Measurements from ENCODE around the gene MITF. TPM values are rescaled to one million over a fixed set of nuclear protein-coding genes. Genes with fewer than 3 reads are reported as not detected.

The MITF gene
- total and polyA plus RNA-seq, 12 donors: 15.1 to 101 (median 81.7) TPM

DNA sequence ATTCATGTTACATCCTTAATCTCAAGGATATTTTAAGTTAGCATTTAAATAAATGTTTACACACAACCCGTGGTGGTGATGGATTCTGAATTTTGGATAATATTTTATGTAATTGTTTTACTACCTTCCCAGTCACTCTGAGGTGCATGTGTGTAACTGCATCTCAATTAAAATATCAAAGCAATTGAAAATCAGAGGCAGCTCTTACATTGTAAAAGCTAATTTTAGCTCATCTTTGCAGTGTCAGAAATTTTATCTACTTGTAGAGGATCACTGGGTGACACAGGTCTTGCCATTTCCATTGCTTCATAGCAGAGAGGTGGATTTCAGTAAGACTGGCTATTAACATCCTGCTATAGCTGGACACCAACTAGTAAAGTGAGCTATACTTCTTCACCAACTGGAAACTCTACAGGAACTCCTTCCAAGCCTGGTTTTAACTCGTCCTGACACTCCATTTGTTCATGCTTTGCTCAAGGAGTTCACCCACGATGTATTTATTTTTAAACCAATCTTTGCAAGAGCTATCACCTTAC is 19.6 kb upstream of the MITF start:
- WGBS, 2 donors: 21 to 40% methylated on average over 3 of the region's 3 CpGs
- H3K4me3 ChIP-seq: no peak overlapping the region
- TF ChIP-seq, protein P1, sequence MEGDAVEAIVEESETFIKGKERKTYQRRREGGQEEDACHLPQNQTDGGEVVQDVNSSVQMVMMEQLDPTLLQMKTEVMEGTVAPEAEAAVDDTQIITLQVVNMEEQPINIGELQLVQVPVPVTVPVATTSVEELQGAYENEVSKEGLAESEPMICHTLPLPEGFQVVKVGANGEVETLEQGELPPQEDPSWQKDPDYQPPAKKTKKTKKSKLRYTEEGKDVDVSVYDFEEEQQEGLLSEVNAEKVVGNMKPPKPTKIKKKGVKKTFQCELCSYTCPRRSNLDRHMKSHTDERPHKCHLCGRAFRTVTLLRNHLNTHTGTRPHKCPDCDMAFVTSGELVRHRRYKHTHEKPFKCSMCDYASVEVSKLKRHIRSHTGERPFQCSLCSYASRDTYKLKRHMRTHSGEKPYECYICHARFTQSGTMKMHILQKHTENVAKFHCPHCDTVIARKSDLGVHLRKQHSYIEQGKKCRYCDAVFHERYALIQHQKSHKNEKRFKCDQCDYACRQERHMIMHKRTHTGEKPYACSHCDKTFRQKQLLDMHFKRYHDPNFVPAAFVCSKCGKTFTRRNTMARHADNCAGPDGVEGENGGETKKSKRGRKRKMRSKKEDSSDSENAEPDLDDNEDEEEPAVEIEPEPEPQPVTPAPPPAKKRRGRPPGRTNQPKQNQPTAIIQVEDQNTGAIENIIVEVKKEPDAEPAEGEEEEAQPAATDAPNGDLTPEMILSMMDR (IDR thresholded peaks at IDR 0.05): no peak
- intact Hi-C loops (cut with DNase I): no loop called here
- no peak for DNase-seq
- H3K4me1 ChIP-seq: peaks cover 0 to 32% (median 11%) of the 10 kb centered on the region in 9 donors
- ATAC-seq: peak in 6 of 8 donors; percentile 33 to 83 (median 60)
- H3K27ac ChIP-seq: peak overlapping the region in 5 of 10 donors; percentile 8 to 39 (median 34)
- H3K27me3 ChIP-seq: no peaks in the 10 kb centered on the region
- no peaks in the 10 kb centered on the region for H3K9me3 ChIP-seq
- H3K36me3 ChIP-seq: no peaks in the 10 kb centered on the region

DNA sequence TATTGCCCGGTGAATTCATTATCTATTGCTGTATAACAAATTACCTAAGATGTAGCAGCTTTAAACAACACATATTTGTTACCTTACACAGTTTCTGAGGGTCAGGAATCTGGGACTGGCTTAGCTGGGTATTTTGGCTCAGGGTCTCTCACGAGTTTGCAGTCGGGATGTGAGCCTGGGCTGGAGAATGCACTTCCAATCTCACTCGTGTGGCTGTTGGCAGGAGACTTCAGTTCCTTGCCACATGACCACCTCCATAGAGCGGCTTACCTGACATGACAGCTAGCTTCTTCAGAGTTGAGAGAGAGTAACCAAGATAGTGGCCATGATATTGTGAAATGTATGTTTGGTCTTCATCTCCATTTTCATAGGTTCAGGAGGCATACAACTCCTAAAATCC is 18.4 kb upstream of the MITF start:
- DNase-seq: no peak
- Histone ChIP-seq H3K9me3 (no peaks in the 10 kb centered on the region), H3K4me1 (peaks cover 0 to 40% (median 15%) of the 10 kb centered on the region in 9 donors), H3K27me3 (no peaks in the 10 kb centered on the region), H3K36me3 (no peaks in the 10 kb centered on the region), H3K4me3 (no peak overlapping the region), H3K27ac (peak overlapping the region in 3 of 10 donors; percentile 8 to 37 (median 12))
- TF ChIP-seq, protein P1 (IDR thresholded peaks at IDR 0.05): no peak
- WGBS, 2 donors: 41 to 58% methylated on average over 5 of the region's 5 CpGs
- peak in 5 of 8 donors; percentile 40 to 61 (median 51) for ATAC-seq
- intact Hi-C loops (cut with DNase I): no loop called here

DNA sequence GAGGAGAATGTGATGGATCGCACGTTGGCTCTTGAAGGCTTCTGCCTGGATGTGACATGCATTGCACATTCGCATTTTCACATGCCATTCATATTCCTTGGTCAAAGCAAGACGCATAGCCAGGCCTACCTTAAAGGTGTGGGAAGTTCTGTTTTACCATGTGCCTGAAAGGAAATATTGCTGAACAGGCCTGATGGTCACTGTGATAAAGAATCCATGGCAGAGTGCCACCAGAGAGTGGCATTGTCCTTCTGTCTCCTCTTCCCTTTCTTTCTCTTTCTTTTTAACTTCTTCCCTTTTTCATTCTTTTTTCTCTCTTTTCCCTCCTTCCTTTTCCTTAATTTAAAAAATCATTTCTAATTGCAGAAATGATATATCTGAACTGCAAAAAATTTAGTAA is 15.9 kb upstream of the MITF start:
- H3K27ac ChIP-seq: no peak overlapping the region
- H3K4me1 ChIP-seq: peaks cover 0 to 31% (median 9%) of the 10 kb centered on the region in 9 donors
- WGBS, 2 donors: 75 to 82% methylated on average over 4 of the region's 4 CpGs
- intact Hi-C loops (cut with DNase I): no loop called here
- no peaks in the 10 kb centered on the region for H3K27me3 ChIP-seq
- H3K4me3 ChIP-seq: no peak overlapping the region
- TF ChIP-seq, protein P1 (IDR thresholded peaks at IDR 0.05): no peak
- no peak for ATAC-seq
- no peak for DNase-seq
- no peaks in the 10 kb centered on the region for H3K36me3 ChIP-seq
- no peaks in the 10 kb centered on the region for H3K9me3 ChIP-seq

DNA sequence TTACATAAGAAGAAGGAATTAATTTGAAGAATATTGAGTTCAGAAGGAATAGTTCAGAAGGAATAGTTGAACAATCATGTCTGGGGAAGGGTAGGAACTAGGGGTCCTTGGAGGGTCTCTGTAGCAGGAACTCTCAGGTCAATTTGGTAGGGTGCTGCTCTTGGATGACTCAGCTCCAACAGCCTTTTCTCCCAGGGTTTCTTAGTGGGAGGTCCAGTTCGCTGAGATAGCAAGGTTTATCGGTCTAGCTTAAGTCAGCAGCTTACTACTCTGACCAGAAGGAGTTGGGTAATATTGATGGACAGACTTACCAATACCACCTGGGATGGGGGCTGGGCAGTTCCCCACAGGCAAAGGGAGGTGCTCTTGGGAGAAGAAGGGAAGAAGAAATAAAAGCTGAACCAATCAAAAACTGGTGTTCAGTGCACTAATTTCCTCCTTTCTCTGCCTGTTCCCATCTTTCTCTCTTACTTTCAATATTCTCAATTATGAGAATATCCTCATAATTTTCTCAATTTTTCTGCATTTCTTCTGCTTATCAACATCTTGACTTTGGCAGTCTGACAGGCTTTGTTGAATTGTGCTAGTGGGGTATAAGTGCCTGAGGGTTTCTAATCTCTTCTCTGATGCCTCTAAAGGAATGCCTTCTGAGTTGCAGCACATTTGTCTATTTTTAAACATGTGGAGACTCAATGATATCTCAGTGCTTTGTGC is 14.4 kb upstream of the MITF start:
- Histone ChIP-seq H3K27ac (peak overlapping the region in 6 of 10 donors; percentile 1 to 70 (median 54)), H3K27me3 (no peaks in the 10 kb centered on the region), H3K36me3 (no peaks in the 10 kb centered on the region), H3K4me3 (no peak overlapping the region), H3K9me3 (no peaks in the 10 kb centered on the region), H3K4me1 (peaks cover 0 to 23% (median 9%) of the 10 kb centered on the region in 9 donors)
- TF ChIP-seq, protein P1 (IDR thresholded peaks at IDR 0.05): no peak
- DNase-seq: no peak
- intact Hi-C loops (cut with DNase I): no loop called here
- peak in 7 of 8 donors; percentile 66 to 88 (median 78) for ATAC-seq
- WGBS, 2 donors: 38 to 57% methylated on average over 2 of the region's 2 CpGs
